Fibroblast of lung (primary cell): Measurements from ENCODE around the gene EIF1AY. TPM values are rescaled to one million over a fixed set of nuclear protein-coding genes. Genes with fewer than 3 reads are reported as not detected.
A peak's percentile ranks its signal among the peaks of the same experiment; 100 is the strongest.

ENCODE experiments used
- DNase-seq, 2 donors: peaks; one replicate each; pipeline versions ENCODE4 v3.0.0 to v3.0.0-alpha.2; 2010; ENCODE audit warnings: low read depth in 2 of 2
- H2AFZ ChIP-seq: 2 replicates; pipeline ENCODE4 v1.5.1; 2012; ENCODE audit warnings: low read length, control low read depth, inconsistent platforms
- H3K27ac ChIP-seq: 2 replicates; pipeline ENCODE4 v1.5.1; 2011; ENCODE audit warnings: low read length, control low read depth; ENCODE audit not compliant: insufficient read depth
- H3K27me3 ChIP-seq: 2 replicates; pipeline ENCODE4 v1.5.1; 2011; ENCODE audit warnings: mild to moderate bottlenecking, low read length; ENCODE audit not compliant: control insufficient read depth, insufficient read depth
- H3K36me3 ChIP-seq: 2 replicates; pipeline ENCODE4 v1.5.1; 2011; ENCODE audit warnings: low read length; ENCODE audit not compliant: control insufficient read depth, insufficient read depth
- H3K4me1 ChIP-seq: 2 replicates; pipeline ENCODE4 v1.5.1; 2011; ENCODE audit warnings: low read length; ENCODE audit not compliant: control insufficient read depth, insufficient read depth; ENCODE audit errors: extremely low read depth
- H3K4me2 ChIP-seq: 2 replicates; pipeline ENCODE4 v1.5.1; 2011; ENCODE audit warnings: low read length, control low read depth; ENCODE audit not compliant: insufficient read depth; ENCODE audit errors: extremely low read depth
- H3K4me3 ChIP-seq, 4 experiments: fragments of 200-600 bp in 1 of 4; sonication (generic) in 1 of 4; replicated peaks in 1 of 4; 2 replicates each; pipeline ENCODE4 v1.5.1; 2011 to 2016; ENCODE audit warnings: low read length in 4 of 4, low read depth in 3 of 4, mild to moderate bottlenecking in 3 of 4, control low read depth in 2 of 4, inconsistent platforms in 1 of 4, mixed read lengths in 1 of 4; ENCODE audit not compliant: insufficient read depth in 1 of 4; ENCODE audit errors: control extremely low read depth in 1 of 4
- H3K79me2 ChIP-seq: 2 replicates; pipeline ENCODE4 v1.5.1; 2012; ENCODE audit warnings: mild to moderate bottlenecking, low read length, inconsistent platforms; ENCODE audit not compliant: control insufficient read depth, insufficient read depth
- H3K9ac ChIP-seq: 2 replicates; pipeline ENCODE4 v1.5.1; 2011; ENCODE audit warnings: mild to moderate bottlenecking, low read length, control low read depth; ENCODE audit not compliant: insufficient read depth
- H3K9me3 ChIP-seq: 2 replicates; pipeline ENCODE4 v1.5.1; 2012; ENCODE audit warnings: low read depth, low read length; ENCODE audit not compliant: control insufficient read depth, insufficient read depth
- H4K20me1 ChIP-seq: 2 replicates; pipeline ENCODE4 v1.5.1; 2011; ENCODE audit warnings: low read length; ENCODE audit not compliant: control insufficient read depth, insufficient read depth; ENCODE audit errors: extremely low read depth
- EZH2 ChIP-seq: IDR thresholded peaks from 2 replicates; pipeline ENCODE4 v1.5.1; 2012; ENCODE audit warnings: low read length, control low read depth, mild to moderate bottlenecking; ENCODE audit errors: missing control alignments
- polyA plus RNA-seq, 2 donors: library from polyadenylated mRNA; depleted of rRNA in 1 of 2; stranded (reverse) in 1 of 2; unstranded in 1 of 2; fragments of >200 nt; gene quantifications; 2 replicates each; pipeline ENCODE4 v1.2.1, GENCODE V29; 2011 to 2012; ENCODE audit warnings: missing spikeins in 1 of 2
- total RNA-seq: library from RNA; depleted of rRNA; stranded (reverse); fragments of >200 nt; gene quantifications from 2 replicates; pipeline ENCODE4 v1.2.1, GENCODE V29; 2014
- TF ChIP-seq, protein P1 (sequence below), 2 donors: IDR thresholded peaks in 1 of 2; conservative IDR thresholded peaks in 1 of 2; 1 replicate in 1 of 2; 2 replicates in 1 of 2; pipeline ENCODE4 v1.5.1; 2011 to 2012; ENCODE audit warnings: low read length in 2 of 2, control low read depth in 1 of 2, inconsistent platforms in 1 of 2, low read depth in 1 of 2, mild to moderate bottlenecking in 1 of 2

The EIF1AY gene
- total and polyA plus RNA-seq, 2 donors (not counting 1 experiment from before 2014, with no cell fraction given), result 25.0 TPM; not detected in 1

DNA sequence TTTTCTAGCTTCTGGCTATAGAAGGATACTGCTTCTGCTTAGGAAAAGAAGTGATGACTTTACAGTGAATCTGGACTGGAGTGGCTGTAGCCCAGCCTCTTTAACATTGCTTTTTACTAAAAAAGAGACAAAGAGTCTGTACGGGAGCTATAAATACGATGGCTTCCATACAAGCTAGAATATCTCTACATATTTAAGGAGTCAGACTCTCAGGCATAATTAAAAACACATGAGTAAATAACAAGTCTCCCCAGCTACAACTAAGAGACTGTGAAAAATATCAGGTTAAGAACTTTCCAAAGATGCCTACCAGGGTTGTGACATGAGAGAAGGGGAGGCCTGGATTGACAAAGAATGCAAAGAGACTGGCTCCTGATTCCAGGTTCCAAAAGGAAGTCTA is 19.8 kb upstream of the EIF1AY start:
- Histone ChIP-seq H3K27ac (no peak overlapping the region), H4K20me1 (no peaks in the 10 kb centered on the region), H2AFZ (no peak overlapping the region), H3K79me2 (no peaks in the 10 kb centered on the region), H3K4me1 (no peaks in the 10 kb centered on the region), H3K36me3 (no peaks in the 10 kb centered on the region), H3K27me3 (no peaks in the 10 kb centered on the region), H3K9me3 (no peaks in the 10 kb centered on the region), H3K9ac (no peak overlapping the region), H3K4me3 (no peak overlapping the region), H3K4me2 (no peak overlapping the region)
- TF ChIP-seq EZH2, result no peak
- TF ChIP-seq, protein P1, sequence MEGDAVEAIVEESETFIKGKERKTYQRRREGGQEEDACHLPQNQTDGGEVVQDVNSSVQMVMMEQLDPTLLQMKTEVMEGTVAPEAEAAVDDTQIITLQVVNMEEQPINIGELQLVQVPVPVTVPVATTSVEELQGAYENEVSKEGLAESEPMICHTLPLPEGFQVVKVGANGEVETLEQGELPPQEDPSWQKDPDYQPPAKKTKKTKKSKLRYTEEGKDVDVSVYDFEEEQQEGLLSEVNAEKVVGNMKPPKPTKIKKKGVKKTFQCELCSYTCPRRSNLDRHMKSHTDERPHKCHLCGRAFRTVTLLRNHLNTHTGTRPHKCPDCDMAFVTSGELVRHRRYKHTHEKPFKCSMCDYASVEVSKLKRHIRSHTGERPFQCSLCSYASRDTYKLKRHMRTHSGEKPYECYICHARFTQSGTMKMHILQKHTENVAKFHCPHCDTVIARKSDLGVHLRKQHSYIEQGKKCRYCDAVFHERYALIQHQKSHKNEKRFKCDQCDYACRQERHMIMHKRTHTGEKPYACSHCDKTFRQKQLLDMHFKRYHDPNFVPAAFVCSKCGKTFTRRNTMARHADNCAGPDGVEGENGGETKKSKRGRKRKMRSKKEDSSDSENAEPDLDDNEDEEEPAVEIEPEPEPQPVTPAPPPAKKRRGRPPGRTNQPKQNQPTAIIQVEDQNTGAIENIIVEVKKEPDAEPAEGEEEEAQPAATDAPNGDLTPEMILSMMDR (conservative IDR thresholded peaks at IDR 0.05 in 1 of 2, IDR thresholded peaks at IDR 0.05 in 1 of 2; ENCODE audit: low read depth in 1 of 2, low read length in 2 of 2), result no peak
- DNase-seq, result no peak

- Histone ChIP-seq H3K9me3 (no peaks in the 10 kb centered on the region), H3K27me3 (no peaks in the 10 kb centered on the region), H2AFZ (no peak overlapping the region), H4K20me1 (no peaks in the 10 kb centered on the region), H3K9ac (no peak overlapping the region), H3K4me3 (no peak overlapping the region), H3K36me3 (no peaks in the 10 kb centered on the region), H3K27ac (no peak overlapping the region), H3K79me2 (no peaks in the 10 kb centered on the region), H3K4me2 (no peak overlapping the region), H3K4me1 (no peaks in the 10 kb centered on the region)
- TF ChIP-seq, protein P1 (conservative IDR thresholded peaks at IDR 0.05 in 1 of 2, IDR thresholded peaks at IDR 0.05 in 1 of 2; ENCODE audit: low read depth in 1 of 2, low read length in 2 of 2), result peak; percentile 40
- no peak for TF ChIP-seq EZH2
- peak in 1 of 2 donors; percentile 48 for DNase-seq
These were observed 16.9 kb upstream of the EIF1AY start for GRCh38 chrY:20558677-20559076.

DNA sequence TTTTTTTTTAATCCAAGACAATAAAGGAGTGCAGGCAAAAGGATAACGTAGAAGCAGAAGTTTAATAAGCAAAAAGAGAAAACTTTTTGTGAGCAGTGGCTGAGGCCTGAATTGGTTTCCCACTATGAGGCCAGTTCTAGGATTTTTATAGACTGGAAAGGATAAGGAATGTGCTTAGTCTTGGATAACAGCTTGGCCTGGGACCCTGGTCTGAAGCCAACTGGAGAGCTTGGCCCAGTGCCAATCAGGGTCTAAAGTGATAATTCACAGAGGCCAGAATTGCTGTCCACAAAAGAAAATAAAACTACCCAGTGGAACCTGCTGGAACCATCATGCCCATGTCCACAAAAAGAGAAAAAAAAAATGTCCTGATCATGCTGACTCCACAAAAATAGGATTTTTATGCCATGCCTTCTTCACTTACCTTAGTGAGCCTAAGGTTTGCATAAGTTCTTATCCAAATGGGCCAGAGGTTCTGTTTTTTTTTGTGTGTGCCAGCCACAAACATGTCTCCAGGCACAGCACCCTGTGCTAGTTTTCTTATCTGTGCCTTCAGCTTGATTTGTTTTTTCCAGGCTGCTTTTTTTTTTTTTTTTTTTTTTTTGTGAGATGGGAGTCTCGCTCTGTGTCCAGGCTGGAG is 15.6 kb upstream of the EIF1AY start:
- Histone ChIP-seq H3K4me2 (no peak overlapping the region), H3K4me3 (no peak overlapping the region), H3K9ac (no peak overlapping the region), H3K79me2 (no peaks in the 10 kb centered on the region), H3K27ac (no peak overlapping the region), H4K20me1 (no peaks in the 10 kb centered on the region), H3K9me3 (no peaks in the 10 kb centered on the region), H3K36me3 (no peaks in the 10 kb centered on the region), H3K27me3 (no peaks in the 10 kb centered on the region), H3K4me1 (no peaks in the 10 kb centered on the region), H2AFZ (no peak overlapping the region)
- peak in 1 of 2 donors; percentile 8 for DNase-seq
- TF ChIP-seq EZH2, result no peak
- TF ChIP-seq, protein P1 (conservative IDR thresholded peaks at IDR 0.05 in 1 of 2, IDR thresholded peaks at IDR 0.05 in 1 of 2; ENCODE audit: low read depth in 1 of 2, low read length in 2 of 2), result no peak
